SK-N-DZ (cell line): ENCODE data around the gene FXYD5.
"Not testable (repeated sequence)": the region's sequence is repeated elsewhere in the genome, so short reads cannot be mapped to it uniquely, and the experiment has no call there.

Experiments used
- DNase-seq: peaks from one replicate; pipeline ENCODE4 v3.0.0-alpha.2; 2015; ENCODE audit warnings: low spot score

Gene FXYD5

GRCh38 chr19:35177377-35178274, 23.1 kb downstream of the FXYD5 start:
- no peak for DNase-seq

- DNase-seq, result no peak
These were observed 24.2 kb downstream of the FXYD5 start for GRCh38 chr19:35178701-35179100.

GRCh38 chr19:35179830-35180229, 25.3 kb downstream of the FXYD5 start:
- no peak for DNase-seq

GRCh38 chr19:35181387-35181786, 26.9 kb downstream of the FXYD5 start:
- DNase-seq, result no peak

- no peak for DNase-seq
These were observed 29.7 kb downstream of the FXYD5 start for GRCh38 chr19:35184267-35184666.

- DNase-seq, result no peak
These were observed 30.3 kb downstream of the FXYD5 start for GRCh38 chr19:35184884-35185283.

- no peak for DNase-seq
These were observed 39.8 kb downstream of the FXYD5 start for GRCh38 chr19:35194012-35194984.

- DNase-seq, result no peak
These were observed 41.3 kb downstream of the FXYD5 start for GRCh38 chr19:35195830-35196229.

- DNase-seq, result not testable (repeated sequence)
These were observed 42.3 kb downstream of the FXYD5 start for GRCh38 chr19:35196861-35197260.

GRCh38 chr19:35199481-35199880, 44.9 kb downstream of the FXYD5 start:
- no peak for DNase-seq

- no peak for DNase-seq
These were observed 48.5 kb downstream of the FXYD5 start for GRCh38 chr19:35202722-35203688.

GRCh38 chr19:35204799-35205732, 50.5 kb downstream of the FXYD5 start:
- DNase-seq, result no peak

- DNase-seq, result no peak
These were observed 51.3 kb downstream of the FXYD5 start for GRCh38 chr19:35205733-35206323.

GRCh38 chr19:35206379-35206778, 51.8 kb downstream of the FXYD5 start:
- DNase-seq, result no peak

GRCh38 chr19:35206855-35207254, 52.3 kb downstream of the FXYD5 start:
- no peak for DNase-seq

- no peak for DNase-seq
These were observed 52.9 kb downstream of the FXYD5 start for GRCh38 chr19:35207391-35207871.

GRCh38 chr19:35208121-35208520, 53.6 kb downstream of the FXYD5 start:
- DNase-seq, result no peak

- no peak for DNase-seq
These were observed 55.1 kb downstream of the FXYD5 start for GRCh38 chr19:35209646-35210045.

GRCh38 chr19:35211545-35212230, 57.2 kb downstream of the FXYD5 start:
- DNase-seq, result no peak
